Right renal cortex interstitium (tissue), 3 donors: ENCODE data around the gene DYNC1I1. TPM values are rescaled to one million over a fixed set of nuclear protein-coding genes. Genes with fewer than 3 reads are reported as not detected.

Source experiments
- DNase-seq, 3 donors: peaks; one replicate each; pipeline ENCODE4 v3.0.0-alpha.2; 2013; ENCODE audit warnings: low read depth in 3 of 3, low spot score in 2 of 3
- polyA plus RNA-seq, 3 donors: library from polyadenylated mRNA; unstranded; fragments of 120-200 nt; gene quantifications; one replicate each; pipeline ENCODE4 v1.2.1, GENCODE V29; 2013; ENCODE audit not compliant: insufficient read length in 3 of 3

The DYNC1I1 gene
- polyA plus RNA-seq, 3 donors: 0.28 to 0.61 (median 0.51) TPM

DNA sequence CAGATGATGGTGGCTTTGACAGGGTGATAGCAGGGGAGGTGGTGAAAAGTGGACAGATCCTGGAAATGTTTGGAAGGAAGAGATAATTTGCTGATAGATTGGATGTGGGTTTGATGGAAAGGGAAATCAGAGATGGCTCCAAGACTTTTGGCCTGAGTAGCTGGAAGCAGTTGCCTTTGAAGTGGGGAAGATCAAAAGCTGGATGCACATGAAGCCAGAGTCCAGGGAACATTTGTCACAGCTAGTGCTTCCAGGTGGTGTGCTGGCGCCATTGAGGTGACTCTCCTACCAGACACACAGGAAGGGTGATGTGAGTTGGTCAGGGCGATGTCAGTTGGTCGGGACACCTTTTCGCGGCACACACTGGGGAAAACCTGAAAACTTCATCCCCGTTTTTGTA, 15.9 kb downstream of the DYNC1I1 start:
- DNase-seq: no peak

- DNase-seq: no peak
These were observed 16.5 kb downstream of the DYNC1I1 start for GRCh38 chr7:95788884-95789283.

- DNase-seq: no peak
These were observed 21.3 kb downstream of the DYNC1I1 start for GRCh38 chr7:95793658-95794057.

GRCh38 chr7:95794917-95795515, 22.7 kb downstream of the DYNC1I1 start:
- DNase-seq: no peak

DNA sequence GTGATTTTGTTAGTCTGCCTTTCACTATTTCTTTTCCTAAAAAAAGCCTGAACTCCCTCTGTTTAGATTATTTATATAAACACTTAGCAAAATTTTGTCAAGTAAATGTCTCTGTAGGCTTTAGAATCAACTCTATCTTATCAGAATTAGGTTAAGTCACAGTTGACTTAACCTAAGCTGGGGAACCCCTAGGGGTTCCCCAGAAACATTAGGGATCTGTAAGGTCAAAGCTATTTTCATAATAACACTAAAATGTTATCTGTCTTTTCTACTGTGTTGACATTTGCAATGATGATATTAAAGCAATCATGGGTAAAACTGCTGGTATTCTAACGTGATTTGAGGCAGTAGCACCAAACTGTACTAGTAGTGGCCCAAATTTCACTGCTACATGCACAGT, 24.3 kb downstream of the DYNC1I1 start:
- no peak for DNase-seq

- DNase-seq: no peak
These were observed 26.1 kb downstream of the DYNC1I1 start for GRCh38 chr7:95798401-95798930.

DNA sequence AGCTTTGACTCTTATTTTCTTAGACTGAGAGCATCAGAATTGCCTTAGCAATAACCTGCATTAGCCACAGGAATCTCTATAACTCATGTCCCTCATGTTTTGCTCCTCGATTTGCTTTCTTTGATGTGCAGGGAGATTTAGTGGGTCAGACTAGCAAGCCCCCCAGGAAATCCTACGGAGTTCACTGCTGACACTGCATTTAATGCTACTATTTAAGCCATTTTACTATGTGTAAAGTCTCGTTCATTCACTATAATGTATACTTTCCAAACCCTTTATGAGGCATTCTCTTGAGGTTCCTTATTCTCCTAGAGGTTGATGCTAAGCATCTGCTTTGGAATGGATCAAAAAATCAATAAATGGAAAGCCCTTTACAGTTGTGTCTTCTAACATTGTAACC, 28.4 kb downstream of the DYNC1I1 start:
- DNase-seq: no peak

DNA sequence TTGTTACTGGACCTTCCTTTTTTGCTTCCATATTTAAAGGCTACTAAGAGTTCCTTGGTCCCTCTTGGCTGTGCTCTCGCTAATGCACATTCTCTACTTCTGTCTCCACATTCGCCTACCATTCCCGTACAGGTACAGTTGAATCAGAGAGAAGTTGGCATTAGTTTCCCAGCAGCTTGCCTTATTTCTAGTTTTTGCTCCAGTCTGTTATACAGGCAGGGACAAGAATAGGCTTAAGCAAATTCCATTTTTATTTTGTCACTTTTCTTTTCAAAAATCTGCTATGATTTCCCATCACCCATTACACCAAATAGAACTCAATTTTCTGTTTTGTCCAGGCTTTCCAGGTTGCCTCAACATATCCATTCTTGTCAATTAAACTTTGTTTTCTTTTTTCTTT, 29.9 kb downstream of the DYNC1I1 start:
- DNase-seq: no peak

- DNase-seq: no peak
These were observed 31.7 kb downstream of the DYNC1I1 start for GRCh38 chr7:95804052-95804451.

GRCh38 chr7:95805909-95806308, 33.6 kb downstream of the DYNC1I1 start:
- no peak for DNase-seq

GRCh38 chr7:95808396-95808795, 36.0 kb downstream of the DYNC1I1 start:
- no peak for DNase-seq

DNA sequence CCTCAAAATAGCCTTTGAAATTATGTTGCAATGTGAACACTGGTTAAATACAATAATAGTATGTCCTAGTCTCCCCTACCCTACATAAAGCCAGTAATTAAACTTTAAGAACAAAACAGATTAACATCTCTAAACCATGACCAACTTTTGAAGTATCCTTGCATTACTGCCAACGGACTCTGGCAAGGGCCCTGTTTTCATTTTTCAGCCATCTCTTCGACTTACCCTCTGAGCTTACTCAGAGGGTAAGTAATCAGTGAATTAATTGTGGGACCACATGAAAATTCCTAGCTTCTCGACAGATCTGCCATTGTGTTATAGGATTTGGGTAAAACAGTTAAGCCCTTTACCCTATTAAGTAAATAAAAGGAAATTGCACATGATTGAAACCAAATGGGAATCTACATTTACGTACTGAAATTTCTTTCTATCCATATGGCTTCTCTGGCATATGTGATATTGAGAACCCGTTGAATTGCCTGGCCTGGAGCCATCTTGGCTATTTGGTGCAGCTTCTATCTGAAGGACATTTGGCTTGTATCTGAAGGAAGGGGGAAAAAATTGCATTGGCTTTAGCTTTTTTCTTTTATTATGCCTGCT, 39.6 kb downstream of the DYNC1I1 start:
- no peak for DNase-seq

GRCh38 chr7:95814721-95815120, 42.4 kb downstream of the DYNC1I1 start:
- no peak for DNase-seq

GRCh38 chr7:95817866-95818640, 45.7 kb downstream of the DYNC1I1 start:
- no peak for DNase-seq

- DNase-seq: no peak
These were observed 48.4 kb downstream of the DYNC1I1 start for GRCh38 chr7:95820778-95821177.

- DNase-seq: no peak
These were observed 50.4 kb downstream of the DYNC1I1 start for GRCh38 chr7:95822717-95823116.

DNA sequence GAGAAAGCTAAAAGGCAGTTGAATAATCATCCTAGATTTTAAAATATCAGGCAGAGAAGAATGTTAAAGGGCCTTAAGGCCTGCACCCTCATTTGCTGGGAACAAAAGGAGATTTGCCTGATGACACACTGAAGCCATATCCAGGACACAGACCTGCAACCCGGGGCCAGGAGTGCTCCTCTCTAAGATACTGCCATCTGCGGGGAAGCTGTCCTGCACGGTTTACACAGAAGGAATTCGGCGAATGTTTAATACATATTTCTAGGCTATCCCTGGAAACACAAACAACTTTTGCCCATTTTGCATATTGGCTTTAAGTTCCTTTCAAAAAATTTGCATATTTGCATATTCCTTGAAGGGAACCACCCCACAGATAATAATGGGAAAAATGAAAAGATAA, 52.3 kb downstream of the DYNC1I1 start:
- DNase-seq: no peak

GRCh38 chr7:95828824-95829790, 56.8 kb downstream of the DYNC1I1 start:
- DNase-seq: no peak

GRCh38 chr7:95840953-95841950, 68.9 kb downstream of the DYNC1I1 start:
- DNase-seq: no peak
